GM20000 (cell line): Measurements from ENCODE around the gene PRKD1.
A peak's percentile ranks its signal among the peaks of the same experiment; 100 is the strongest.

Experiments used
- DNase-seq: peaks from one replicate; pipeline ENCODE4 v3.0.0; 2012; ENCODE audit warnings: low spot score
- CTCF ChIP-seq: IDR thresholded peaks from 2 replicates; pipeline ENCODE4 v1.5.1; 2012; ENCODE audit warnings: mild to moderate bottlenecking, control low read depth; ENCODE audit errors: extremely low read depth, missing control alignments

PRKD1 gene

GRCh38 chr14:29927376-29928116 is at the start of gene PRKD1:
TSS of gene PRKD1 (minus strand) at chr14:29927847.
- TF ChIP-seq CTCF, result no peak
- DNase-seq, result peak; percentile 40

- no peak for TF ChIP-seq CTCF
- no peak for DNase-seq
Measured at GRCh38 chr14:29971101-29971500, 43.5 kb upstream of the PRKD1 start.

GRCh38 chr14:29955087-29955486 is 27.4 kb upstream of the PRKD1 start:
- DNase-seq, result no peak
- no peak for TF ChIP-seq CTCF

GRCh38 chr14:29953501-29953900 is 25.9 kb upstream of the PRKD1 start:
- no peak for DNase-seq
- no peak for TF ChIP-seq CTCF

- DNase-seq, result no peak
- TF ChIP-seq CTCF, result no peak
Measured at GRCh38 chr14:29944091-29944490, 16.4 kb upstream of the PRKD1 start.

GRCh38 chr14:29941401-29941800 is 13.8 kb upstream of the PRKD1 start:
- no peak for TF ChIP-seq CTCF
- DNase-seq, result no peak

- TF ChIP-seq CTCF, result no peak
Measured at GRCh38 chr14:29940482-29940881, 12.8 kb upstream of the PRKD1 start.

More at GRCh38 chr14:29940482-29940881, 12.8 kb upstream of the PRKD1 start:
- no peak for DNase-seq
